Stomach (tissue), 19 donors: ENCODE data around the gene SIPA1L2. TPM values are rescaled to one million over a fixed set of nuclear protein-coding genes. Genes with fewer than 3 reads are reported as not detected.

Experiments used
- DNase-seq, 2 donors: peaks; one replicate each; pipeline versions ENCODE4 v3.0.0 to v3.0.0-alpha.2; 2013 to 2019
- H3K27ac ChIP-seq, 5 donors: fragments of 200-600 bp in 4 of 5; sonication (generic) in 4 of 5; one replicate each; pipeline ENCODE4 v1.5.1; 2013 to 2019; ENCODE audit warnings: mild to moderate bottlenecking in 1 of 5, moderate library complexity in 1 of 5
- H3K27me3 ChIP-seq, 3 donors: fragments of 200-600 bp; sonication (generic); one replicate each; pipeline ENCODE4 v1.5.1; 2017 to 2019; ENCODE audit warnings: mixed run types in 1 of 3
- H3K36me3 ChIP-seq, 4 donors: fragments of 200-600 bp; sonication (generic); 1 replicate in 3 of 4; 2 replicates in 1 of 4; pipeline ENCODE4 v1.5.1; 2016 to 2019
- H3K4me1 ChIP-seq, 4 donors: fragments of 200-600 bp; sonication (generic); one replicate each; pipeline ENCODE4 v1.5.1; 2016 to 2019
- H3K4me3 ChIP-seq, 4 donors: fragments of 200-600 bp; sonication (generic) in 3 of 4; one replicate each; pipeline ENCODE4 v1.5.1; 2016 to 2019; ENCODE audit warnings: mild to moderate bottlenecking in 1 of 4
- H3K9me3 ChIP-seq, 4 donors: fragments of 200-600 bp; sonication (generic); one replicate each; pipeline ENCODE4 v1.5.1; 2016 to 2019
- EP300 ChIP-seq: sonication (generic); formaldehyde crosslinking; IDR thresholded peaks from one replicate; pipeline ENCODE4 v1.6.1; 2017; ENCODE audit warnings: antibody characterized with exemption
- POLR2A ChIP-seq, 4 donors: fragments of 450-650 bp; IDR thresholded peaks; one replicate each; pipeline ENCODE4 v1.6.1; 2016; ENCODE audit warnings: antibody characterized with exemption in 4 of 4, control low read depth in 2 of 4, mild to moderate bottlenecking in 1 of 4, moderate library complexity in 1 of 4
- POLR2AphosphoS5 ChIP-seq, 3 donors: sonication (generic); formaldehyde crosslinking; IDR thresholded peaks; one replicate each; pipeline ENCODE4 v1.6.1; 2016; ENCODE audit warnings: antibody characterized with exemption in 3 of 3
- WGBS, 5 donors: extraction: QIAGEN DNeasy Blood & Tissue Kit in 3 of 5; methylation state at CpG; one replicate each; pipeline versions ENCODE4 v1.1.5 to v1.1.7; 2013 to 2018; 5-methylcytosine and 5-hydroxymethylcytosine counted together
- intact Hi-C: fragments of 100-400 bp; cut with DNase I; formaldehyde crosslinking; loops from one replicate; pipeline ENCODE4 v1.15.1; 2023; ENCODE audit warnings: low total_unique reads
- long read RNA-seq, 10 donors: transcript quantifications; one replicate each; lab custom pipeline, GENCODE V29; 2026
- polyA plus RNA-seq, 3 donors: library from polyadenylated mRNA; stranded (reverse); fragments of 200-250 nt; gene quantifications; one replicate each; pipeline ENCODE4 v1.2.3, GENCODE V29; 2013
- total RNA-seq, 5 donors: library from RNA; depleted of rRNA; stranded (reverse); fragments of >200 nt; gene quantifications; one replicate each; pipeline versions ENCODE4 v1.1.0 to v1.2.3, GENCODE V29; 2014 to 2016
- TF ChIP-seq, protein P1 (sequence below), 7 experiments: fragments of 450-650 bp in 4 of 7; fragments of 200-600 bp in 3 of 7; sonication (generic) in 3 of 7; IDR thresholded peaks; one replicate each; pipeline ENCODE4 v1.5.1; 2016 to 2019; ENCODE audit warnings: antibody characterized with exemption in 7 of 7, control low read depth in 2 of 7, mild to moderate bottlenecking in 1 of 7
- donor health status: healthy with polysubstance abuse.
- donor health status: Bipolar disorder and iron deficiency.
- donor health status: healthy.

Gene SIPA1L2, protein sequence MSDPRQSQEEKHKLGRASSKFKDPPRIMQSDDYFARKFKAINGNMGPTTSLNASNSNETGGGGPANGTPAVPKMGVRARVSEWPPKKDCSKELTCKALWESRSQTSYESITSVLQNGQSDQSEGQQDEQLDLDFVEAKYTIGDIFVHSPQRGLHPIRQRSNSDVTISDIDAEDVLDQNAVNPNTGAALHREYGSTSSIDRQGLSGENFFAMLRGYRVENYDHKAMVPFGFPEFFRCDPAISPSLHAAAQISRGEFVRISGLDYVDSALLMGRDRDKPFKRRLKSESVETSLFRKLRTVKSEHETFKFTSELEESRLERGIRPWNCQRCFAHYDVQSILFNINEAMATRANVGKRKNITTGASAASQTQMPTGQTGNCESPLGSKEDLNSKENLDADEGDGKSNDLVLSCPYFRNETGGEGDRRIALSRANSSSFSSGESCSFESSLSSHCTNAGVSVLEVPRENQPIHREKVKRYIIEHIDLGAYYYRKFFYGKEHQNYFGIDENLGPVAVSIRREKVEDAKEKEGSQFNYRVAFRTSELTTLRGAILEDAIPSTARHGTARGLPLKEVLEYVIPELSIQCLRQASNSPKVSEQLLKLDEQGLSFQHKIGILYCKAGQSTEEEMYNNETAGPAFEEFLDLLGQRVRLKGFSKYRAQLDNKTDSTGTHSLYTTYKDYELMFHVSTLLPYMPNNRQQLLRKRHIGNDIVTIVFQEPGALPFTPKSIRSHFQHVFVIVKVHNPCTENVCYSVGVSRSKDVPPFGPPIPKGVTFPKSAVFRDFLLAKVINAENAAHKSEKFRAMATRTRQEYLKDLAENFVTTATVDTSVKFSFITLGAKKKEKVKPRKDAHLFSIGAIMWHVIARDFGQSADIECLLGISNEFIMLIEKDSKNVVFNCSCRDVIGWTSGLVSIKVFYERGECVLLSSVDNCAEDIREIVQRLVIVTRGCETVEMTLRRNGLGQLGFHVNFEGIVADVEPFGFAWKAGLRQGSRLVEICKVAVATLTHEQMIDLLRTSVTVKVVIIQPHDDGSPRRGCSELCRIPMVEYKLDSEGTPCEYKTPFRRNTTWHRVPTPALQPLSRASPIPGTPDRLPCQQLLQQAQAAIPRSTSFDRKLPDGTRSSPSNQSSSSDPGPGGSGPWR (N-terminal part only)
- 100 to 1,000 TPM in 1 of 5 donors, 10 to 100 TPM in 3, 1 to 10 TPM in 1; 6.4 to 240 (median 37.5) TPM for total RNA-seq
- 1 to 10 TPM; 2.5 to 6.8 (median 4.1) TPM for polyA plus RNA-seq
- long read RNA-seq, donor 1, result 0 reads
- long read RNA-seq, donor 2, result 0 reads
- long read RNA-seq, donor 3, result 0 reads
- long read RNA-seq, donor 4, result 0 reads
- long read RNA-seq, donor 5, partial matches to known transcripts, result 0 of 1 reads
- long read RNA-seq, donor 5, other reads (novel, unspliced or antisense), result 0 of 1 reads
- long read RNA-seq, donor 6, result 0 reads
- long read RNA-seq, donor 7, result 0 reads
- long read RNA-seq, donor 8, result 0 reads
- long read RNA-seq, donor 9, partial matches to known transcripts, result 0 of 2 reads
- long read RNA-seq, donor 9, other reads (novel, unspliced or antisense), result 0 of 2 reads
- long read RNA-seq, donor 10, result 0 reads

DNA sequence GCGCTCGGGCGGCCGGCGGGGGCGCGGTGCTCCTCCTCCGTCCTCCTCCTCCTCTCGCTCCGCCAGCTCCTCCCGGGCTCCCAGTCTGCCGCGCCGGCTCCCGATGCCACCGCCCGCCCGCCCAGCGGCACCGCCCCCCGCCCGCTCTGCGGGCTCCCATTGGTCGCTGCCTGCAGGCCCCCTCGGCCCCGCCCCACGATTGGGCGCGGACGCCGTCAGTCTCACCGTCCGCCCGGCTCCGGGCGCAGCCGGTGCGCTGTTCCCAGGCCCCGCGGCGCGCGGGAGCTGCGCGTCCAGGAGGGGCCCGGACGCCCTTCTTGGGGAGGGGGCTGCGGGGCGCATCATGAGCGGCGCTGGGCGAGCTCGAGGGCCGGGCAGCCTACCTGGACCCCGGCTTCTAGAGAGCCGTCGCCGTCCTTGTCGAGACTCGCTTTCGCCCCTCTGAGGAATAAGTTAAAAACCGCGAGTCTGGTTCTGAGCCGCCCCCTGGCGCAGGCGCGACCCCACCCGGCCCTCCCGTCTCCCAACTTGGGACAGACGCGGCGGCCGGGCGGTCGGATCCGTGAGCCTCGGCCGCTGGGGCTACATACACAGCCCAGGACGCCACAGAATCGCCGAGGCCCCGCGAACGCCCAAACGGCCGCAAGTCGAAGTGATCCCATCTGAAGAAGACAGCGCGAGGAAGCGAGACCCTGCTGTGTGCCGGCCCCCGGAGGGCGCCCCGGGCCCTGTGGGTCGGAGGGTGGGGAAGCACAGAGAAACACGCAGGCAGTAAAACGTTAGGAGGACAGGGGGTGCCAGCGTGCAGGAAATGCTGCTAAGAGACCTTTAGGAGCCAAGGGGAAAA lies at the start of gene SIPA1L2:
Gene SIPA1L2, minus strand, starts transcription at position 87 of the 847 bp plus-strand sequence. CDS start 114,794 bp downstream, outside the sequence.
- intact Hi-C loops, result loop anchor here (10.0 kb wide), 3 partner anchors 325 to 605 kb away; partner anchors contain the start of gene NTPCR
- peak; percentile 95 to 98 for DNase-seq
- H3K36me3 ChIP-seq, result no peaks in the 10 kb centered on the region
- H3K4me1 ChIP-seq, result peaks cover 5 to 55% (median 32%) of the 10 kb centered on the region in 4 donors
- H3K4me3 ChIP-seq, result peak within 1 kb of the TSS; percentile 72 to 93 (median 82)
- TF ChIP-seq EP300, result no peak
- TF ChIP-seq, protein P1, sequence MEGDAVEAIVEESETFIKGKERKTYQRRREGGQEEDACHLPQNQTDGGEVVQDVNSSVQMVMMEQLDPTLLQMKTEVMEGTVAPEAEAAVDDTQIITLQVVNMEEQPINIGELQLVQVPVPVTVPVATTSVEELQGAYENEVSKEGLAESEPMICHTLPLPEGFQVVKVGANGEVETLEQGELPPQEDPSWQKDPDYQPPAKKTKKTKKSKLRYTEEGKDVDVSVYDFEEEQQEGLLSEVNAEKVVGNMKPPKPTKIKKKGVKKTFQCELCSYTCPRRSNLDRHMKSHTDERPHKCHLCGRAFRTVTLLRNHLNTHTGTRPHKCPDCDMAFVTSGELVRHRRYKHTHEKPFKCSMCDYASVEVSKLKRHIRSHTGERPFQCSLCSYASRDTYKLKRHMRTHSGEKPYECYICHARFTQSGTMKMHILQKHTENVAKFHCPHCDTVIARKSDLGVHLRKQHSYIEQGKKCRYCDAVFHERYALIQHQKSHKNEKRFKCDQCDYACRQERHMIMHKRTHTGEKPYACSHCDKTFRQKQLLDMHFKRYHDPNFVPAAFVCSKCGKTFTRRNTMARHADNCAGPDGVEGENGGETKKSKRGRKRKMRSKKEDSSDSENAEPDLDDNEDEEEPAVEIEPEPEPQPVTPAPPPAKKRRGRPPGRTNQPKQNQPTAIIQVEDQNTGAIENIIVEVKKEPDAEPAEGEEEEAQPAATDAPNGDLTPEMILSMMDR (IDR thresholded peaks at IDR 0.05), result peak in 5 of 7 experiments; percentile 30 to 58 (median 47)
- TF ChIP-seq POLR2AphosphoS5 (IDR thresholded peaks at IDR 0.05), result peak; percentile 20 to 75 (median 56)
- peaks cover 0 to 9% (median 3%) of the 10 kb centered on the region in 3 donors for H3K27me3 ChIP-seq
- peak within 1 kb of the TSS; percentile 84 to 95 (median 86) for H3K27ac ChIP-seq
- 0% methylated on average over 19 to 98 of the region's 98 CpGs for WGBS, 5 donors
- no peaks in the 10 kb centered on the region for H3K9me3 ChIP-seq

DNA sequence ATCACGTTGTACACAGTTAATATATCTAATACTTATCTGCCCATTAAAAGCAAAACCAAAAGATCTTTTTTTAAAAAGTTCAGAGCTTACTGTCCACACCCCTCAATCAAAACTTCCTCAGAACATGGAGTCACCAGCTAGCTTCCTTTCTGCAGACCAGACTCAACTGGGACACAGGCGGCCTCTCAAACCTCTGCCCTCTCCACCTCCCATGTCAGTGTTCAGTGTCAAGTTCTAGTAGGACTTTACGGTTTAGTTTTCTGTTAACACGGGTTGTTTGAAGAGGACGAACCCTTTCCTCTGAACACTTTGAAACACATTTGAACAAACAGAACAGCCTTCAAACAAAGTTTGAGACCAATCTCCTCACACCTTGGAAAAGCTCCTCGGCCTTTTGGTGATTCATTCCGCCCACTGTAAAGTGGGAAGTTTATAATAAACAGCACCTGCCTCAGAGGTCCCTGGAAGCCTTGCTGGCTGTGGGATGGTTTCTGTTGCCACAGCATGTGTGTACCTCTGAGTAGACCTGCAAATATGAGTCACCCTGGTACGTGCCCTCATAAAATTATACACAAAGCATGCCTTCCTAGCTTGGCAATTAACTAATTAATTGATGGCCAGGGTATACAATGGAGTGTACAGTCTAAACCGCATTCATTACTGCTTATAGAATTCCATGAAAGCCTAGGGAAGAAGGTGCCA lies 48.4 kb upstream of the SIPA1L2 start:
- no peaks in the 10 kb centered on the region for H3K36me3 ChIP-seq
- H3K4me3 ChIP-seq, result no peak overlapping the region
- DNase-seq, result peak; percentile 71 to 85
- peak overlapping the region; percentile 40 to 74 (median 65) for H3K27ac ChIP-seq
- peaks cover 6 to 37% (median 29%) of the 10 kb centered on the region in 4 donors for H3K4me1 ChIP-seq
- 29 to 63% (median 46%) methylated on average over 9 of the region's 9 CpGs for WGBS, 5 donors
- no peaks in the 10 kb centered on the region for H3K27me3 ChIP-seq
- intact Hi-C loops, result no loop called here
- H3K9me3 ChIP-seq, result no peaks in the 10 kb centered on the region
- TF ChIP-seq POLR2AphosphoS5 (IDR thresholded peaks at IDR 0.05) (peak in 1 of 3 donors; percentile 77), POLR2A (IDR thresholded peaks at IDR 0.05) (no peak), EP300 (no peak)
- TF ChIP-seq, protein P1 (IDR thresholded peaks at IDR 0.05), result no peak

DNA sequence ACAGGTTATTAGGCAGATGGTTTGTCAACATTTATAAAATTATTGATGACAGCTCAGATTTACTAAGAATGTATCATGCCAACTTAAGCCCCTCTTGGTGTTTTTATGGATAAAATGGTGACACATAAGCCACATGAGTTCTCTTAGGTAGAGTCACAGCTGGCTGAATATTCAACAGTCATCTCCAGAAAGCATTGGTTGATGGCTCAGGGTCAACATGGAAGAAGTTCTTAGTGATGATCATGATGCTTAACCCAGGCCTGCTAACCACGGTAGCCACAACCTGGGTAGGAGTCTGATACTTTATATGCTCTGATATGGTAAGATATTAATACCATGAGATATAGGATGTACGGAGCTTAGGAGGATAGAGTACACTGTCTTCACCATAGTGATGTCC lies 46.4 kb upstream of the SIPA1L2 start:
- Histone ChIP-seq H3K27me3 (no peaks in the 10 kb centered on the region), H3K4me1 (peaks cover 6 to 27% (median 16%) of the 10 kb centered on the region in 4 donors), H3K4me3 (no peak overlapping the region), H3K36me3 (no peaks in the 10 kb centered on the region), H3K27ac (no peak overlapping the region), H3K9me3 (no peaks in the 10 kb centered on the region)
- intact Hi-C loops, result no loop called here
- no peak for DNase-seq
- TF ChIP-seq EP300, result no peak
- no peak for TF ChIP-seq POLR2AphosphoS5 (IDR thresholded peaks at IDR 0.05)
- TF ChIP-seq, protein P1 (IDR thresholded peaks at IDR 0.05), result no peak
- TF ChIP-seq POLR2A (IDR thresholded peaks at IDR 0.05), result no peak
- WGBS, 5 donors, result 91 to 100% (median 94%) methylated on average over 2 of the region's 2 CpGs
